ENCODE results near the gene THOP1. TPM values are rescaled to one million over a fixed set of nuclear protein-coding genes. Genes with fewer than 3 reads are reported as not detected.
"Not testable (repeated sequence)": the region's sequence is repeated elsewhere in the genome, so short reads cannot be mapped to it uniquely, and the experiment has no call there.

The THOP1 gene
- total RNA-seq, 1 experiment from 2014 or later = 114 TPM

GRCh38 chr19:2790194-2790556 is 4.9 kb downstream of the THOP1 start:
- H3K36me3 Mint-ChIP-seq (ENCODE audit: insufficient read depth, unreplicated experiment) = peaks cover 35% of the 10 kb centered on the region
- no TSS peak for BruUV-seq (replicated peaks)
- no peak overlapping the region for H3K27ac Mint-ChIP-seq (ENCODE audit: low read depth, unreplicated experiment)
- TF ChIP-seq, protein P1, sequence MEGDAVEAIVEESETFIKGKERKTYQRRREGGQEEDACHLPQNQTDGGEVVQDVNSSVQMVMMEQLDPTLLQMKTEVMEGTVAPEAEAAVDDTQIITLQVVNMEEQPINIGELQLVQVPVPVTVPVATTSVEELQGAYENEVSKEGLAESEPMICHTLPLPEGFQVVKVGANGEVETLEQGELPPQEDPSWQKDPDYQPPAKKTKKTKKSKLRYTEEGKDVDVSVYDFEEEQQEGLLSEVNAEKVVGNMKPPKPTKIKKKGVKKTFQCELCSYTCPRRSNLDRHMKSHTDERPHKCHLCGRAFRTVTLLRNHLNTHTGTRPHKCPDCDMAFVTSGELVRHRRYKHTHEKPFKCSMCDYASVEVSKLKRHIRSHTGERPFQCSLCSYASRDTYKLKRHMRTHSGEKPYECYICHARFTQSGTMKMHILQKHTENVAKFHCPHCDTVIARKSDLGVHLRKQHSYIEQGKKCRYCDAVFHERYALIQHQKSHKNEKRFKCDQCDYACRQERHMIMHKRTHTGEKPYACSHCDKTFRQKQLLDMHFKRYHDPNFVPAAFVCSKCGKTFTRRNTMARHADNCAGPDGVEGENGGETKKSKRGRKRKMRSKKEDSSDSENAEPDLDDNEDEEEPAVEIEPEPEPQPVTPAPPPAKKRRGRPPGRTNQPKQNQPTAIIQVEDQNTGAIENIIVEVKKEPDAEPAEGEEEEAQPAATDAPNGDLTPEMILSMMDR (IDR thresholded peaks at IDR 0.05; ENCODE audit: unreplicated experiment) = no peak
- intact Hi-C loops (cut with micrococcal nuclease) = no loop called here
- peaks cover 17% of the 10 kb centered on the region for H3K4me1 Mint-ChIP-seq (ENCODE audit: insufficient read depth, unreplicated experiment)
- H3K27me3 Mint-ChIP-seq (ENCODE audit: insufficient read depth, unreplicated experiment) = no peaks in the 10 kb centered on the region
- ChIA-PET POLR2A (interaction anchor here (0.7 kb wide), 1 partner anchor 29 kb away, joined by 3 read pairs; no protein-coding TSS in a partner anchor), CTCF (interaction anchor here (0.7 kb wide), 1 partner anchor 10 kb away, joined by 3 read pairs; no protein-coding TSS in a partner anchor)
- H3K4me3 Mint-ChIP-seq (ENCODE audit: unreplicated experiment) = no peak overlapping the region
- no peaks in the 10 kb centered on the region for H3K9me3 Mint-ChIP-seq (ENCODE audit: unreplicated experiment)
- DNase-seq (ENCODE audit: unreplicated experiment) = no peak

DNA sequence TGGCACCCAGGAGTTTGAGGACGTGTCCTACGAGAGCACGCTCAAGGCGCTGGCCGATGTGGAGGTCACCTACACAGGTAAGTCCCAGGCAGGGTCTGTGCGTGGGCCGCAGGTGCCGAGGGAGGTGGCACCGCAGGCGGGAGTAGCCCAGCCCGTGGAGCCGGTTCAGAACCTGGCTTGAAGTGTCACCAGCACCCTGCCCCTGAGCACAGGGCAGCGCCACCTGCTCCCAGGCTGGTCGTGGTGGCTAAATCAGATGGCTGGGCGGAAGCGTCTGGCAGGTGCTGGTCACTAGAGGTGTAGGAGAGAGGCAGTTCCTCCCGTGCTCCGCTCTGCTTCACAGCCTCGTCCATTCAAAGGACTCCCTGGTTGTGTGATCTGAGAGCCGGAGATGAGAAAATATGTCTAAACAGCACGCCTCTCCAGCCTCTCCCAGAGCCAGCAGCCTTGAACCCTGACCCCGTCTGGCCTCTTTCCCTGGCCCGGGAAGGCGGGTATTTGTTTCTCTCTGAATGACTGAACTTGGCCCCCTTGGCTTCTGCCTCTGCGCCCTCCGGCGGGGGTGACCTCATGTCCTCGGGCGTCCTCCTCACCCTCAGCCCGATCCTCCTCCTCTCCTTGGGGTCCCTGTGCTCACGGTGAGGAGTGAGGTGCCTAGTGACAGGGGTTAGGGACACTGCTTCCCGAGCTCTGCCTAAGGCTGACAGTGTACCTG is 5.4 kb downstream of the THOP1 start:
- POLR2A ChIA-PET = interaction anchor here (0.7 kb wide), 1 partner anchor 29 kb away, joined by 3 read pairs; no protein-coding TSS in a partner anchor
- H3K4me1 Mint-ChIP-seq (ENCODE audit: insufficient read depth, unreplicated experiment) = peaks cover 16% of the 10 kb centered on the region
- no peaks in the 10 kb centered on the region for H3K27me3 Mint-ChIP-seq (ENCODE audit: insufficient read depth, unreplicated experiment)
- CTCF ChIA-PET = interaction anchor here (0.7 kb wide), 1 partner anchor 9 kb away, joined by 3 read pairs; no protein-coding TSS in a partner anchor
- H3K27ac Mint-ChIP-seq (ENCODE audit: low read depth, unreplicated experiment) = no peak overlapping the region
- no peak for DNase-seq (ENCODE audit: unreplicated experiment)
- H3K9me3 Mint-ChIP-seq (ENCODE audit: unreplicated experiment) = no peaks in the 10 kb centered on the region
- intact Hi-C loops (cut with micrococcal nuclease) = no loop called here
- no peak overlapping the region for H3K4me3 Mint-ChIP-seq (ENCODE audit: unreplicated experiment)
- BruUV-seq (replicated peaks) = no TSS peak
- TF ChIP-seq, protein P1 (IDR thresholded peaks at IDR 0.05; ENCODE audit: unreplicated experiment) = no peak
- H3K36me3 Mint-ChIP-seq (ENCODE audit: insufficient read depth, unreplicated experiment) = peaks cover 39% of the 10 kb centered on the region

DNA sequence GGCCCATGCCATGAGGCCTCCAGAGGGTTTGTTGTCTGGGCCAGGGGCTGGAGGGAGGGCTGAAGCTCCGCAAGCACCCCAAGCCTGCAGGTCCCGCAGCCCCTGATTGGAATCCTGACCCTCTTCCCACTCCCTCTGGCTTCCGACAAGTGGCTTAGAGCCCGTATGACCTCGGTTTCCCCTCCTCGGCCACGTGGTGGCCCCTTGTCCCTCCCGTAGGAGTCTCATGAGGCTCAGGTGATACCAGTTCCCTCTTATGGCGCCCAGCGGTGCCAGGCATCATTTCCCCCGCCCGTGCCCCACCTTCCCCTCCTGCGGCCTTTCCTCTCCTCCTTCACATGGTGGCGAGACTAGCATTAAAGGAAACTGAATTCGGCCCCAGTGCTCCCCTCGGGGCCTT is 6.1 kb downstream of the THOP1 start:
- CTCF ChIA-PET = no interaction called here
- peaks cover 42% of the 10 kb centered on the region for H3K36me3 Mint-ChIP-seq (ENCODE audit: insufficient read depth, unreplicated experiment)
- TF ChIP-seq, protein P1 (IDR thresholded peaks at IDR 0.05; ENCODE audit: unreplicated experiment) = no peak
- peaks cover 11% of the 10 kb centered on the region for H3K4me1 Mint-ChIP-seq (ENCODE audit: insufficient read depth, unreplicated experiment)
- POLR2A ChIA-PET = interaction anchor here (0.6 kb wide), 1 partner anchor 59 kb away, joined by 4 read pairs; no protein-coding TSS in a partner anchor
- intact Hi-C loops (cut with micrococcal nuclease) = no loop called here
- H3K9me3 Mint-ChIP-seq (ENCODE audit: unreplicated experiment) = no peaks in the 10 kb centered on the region
- DNase-seq (ENCODE audit: unreplicated experiment) = no peak
- H3K27ac Mint-ChIP-seq (ENCODE audit: low read depth, unreplicated experiment) = no peak overlapping the region
- H3K4me3 Mint-ChIP-seq (ENCODE audit: unreplicated experiment) = no peak overlapping the region
- BruUV-seq (replicated peaks) = no TSS peak
- no peaks in the 10 kb centered on the region for H3K27me3 Mint-ChIP-seq (ENCODE audit: insufficient read depth, unreplicated experiment)

DNA sequence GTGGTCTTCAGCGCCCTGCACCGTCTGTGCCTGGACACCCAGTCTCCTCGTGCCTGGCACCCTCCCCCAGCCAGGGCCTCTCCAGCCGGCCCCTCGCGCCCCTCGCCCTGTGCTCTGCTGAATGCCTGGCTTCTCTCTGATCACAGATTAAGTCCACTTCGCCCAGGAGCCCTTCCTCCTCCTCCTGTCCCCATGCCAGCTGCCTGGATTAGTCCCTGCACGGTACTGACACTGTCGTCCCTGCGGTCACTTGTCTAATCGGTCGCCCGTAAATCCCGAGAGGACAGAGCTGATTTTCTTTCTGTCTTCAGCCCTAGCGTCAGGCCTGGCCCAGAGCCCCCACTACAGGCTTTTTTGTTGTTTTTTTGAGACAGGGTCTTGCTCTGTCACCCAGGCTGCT is 6.6 kb downstream of the THOP1 start:
- H3K4me3 Mint-ChIP-seq (ENCODE audit: unreplicated experiment) = no peak overlapping the region
- BruUV-seq (replicated peaks) = no TSS peak
- POLR2A ChIA-PET = interaction anchor here (0.6 kb wide), 1 partner anchor 59 kb away, joined by 4 read pairs; no protein-coding TSS in a partner anchor
- peaks cover 45% of the 10 kb centered on the region for H3K36me3 Mint-ChIP-seq (ENCODE audit: insufficient read depth, unreplicated experiment)
- H3K27me3 Mint-ChIP-seq (ENCODE audit: insufficient read depth, unreplicated experiment) = no peaks in the 10 kb centered on the region
- TF ChIP-seq, protein P1 (IDR thresholded peaks at IDR 0.05; ENCODE audit: unreplicated experiment) = no peak
- intact Hi-C loops (cut with micrococcal nuclease) = no loop called here
- DNase-seq (ENCODE audit: unreplicated experiment) = no peak
- H3K9me3 Mint-ChIP-seq (ENCODE audit: unreplicated experiment) = no peaks in the 10 kb centered on the region
- H3K27ac Mint-ChIP-seq (ENCODE audit: low read depth, unreplicated experiment) = no peak overlapping the region
- peaks cover 11% of the 10 kb centered on the region for H3K4me1 Mint-ChIP-seq (ENCODE audit: insufficient read depth, unreplicated experiment)
- CTCF ChIA-PET = no interaction called here

DNA sequence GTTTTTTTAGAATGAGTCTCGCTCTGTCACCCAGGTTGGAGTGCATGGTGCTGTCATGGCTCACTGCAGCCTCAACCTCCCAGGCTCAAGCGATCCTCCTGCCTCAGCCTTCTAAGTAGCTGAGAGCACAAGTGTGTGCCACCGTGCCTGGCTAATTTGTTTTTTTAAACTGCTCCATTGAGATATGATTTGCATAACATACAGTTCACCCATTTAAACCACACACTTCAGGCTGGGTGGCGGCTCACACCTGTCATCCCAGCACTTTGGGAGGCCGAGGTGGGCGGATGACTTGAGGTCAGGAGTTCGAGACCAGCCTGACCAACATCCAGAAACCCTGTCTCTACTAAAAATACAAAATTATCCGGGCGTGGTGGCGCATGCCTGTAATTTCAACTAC is 7.4 kb downstream of the THOP1 start:
- DNase-seq (ENCODE audit: unreplicated experiment); H3K27me3 Mint-ChIP-seq (ENCODE audit: insufficient read depth, unreplicated experiment); H3K27ac Mint-ChIP-seq (ENCODE audit: low read depth, unreplicated experiment); H3K4me3 Mint-ChIP-seq (ENCODE audit: unreplicated experiment); BruUV-seq (replicated peaks); intact Hi-C loops (cut with micrococcal nuclease); POLR2A ChIA-PET; CTCF ChIA-PET; H3K9me3 Mint-ChIP-seq (ENCODE audit: unreplicated experiment); H3K4me1 Mint-ChIP-seq (ENCODE audit: insufficient read depth, unreplicated experiment): not testable (repeated sequence)
- peaks cover 37% of the 10 kb centered on the region for H3K36me3 Mint-ChIP-seq (ENCODE audit: insufficient read depth, unreplicated experiment)

Measured in MCF 10A (cell line).